ENCODE measurements around the gene PRR5L.

The PRR5L gene

GRCh38 chr11:36500315-36500721 is 204.2 kb downstream of the PRR5L start (continued):
- TF ChIP-seq ZBTB8A (tag by site-specific recombination; IDR thresholded peaks at IDR 0.05) (no peak), SP7 (tag by site-specific recombination; IDR thresholded peaks at IDR 0.05) (0 out of 2 replicates have a peak, but pooled peaks have one; percentile 60), ZNF707 (tag by site-specific recombination; IDR thresholded peaks at IDR 0.05) (no peak), ZIC2 (tag by site-specific recombination; IDR thresholded peaks at IDR 0.05) (0 out of 2 replicates have a peak, but pooled peaks have one; percentile 12), INSM2 (tag by site-specific recombination; IDR thresholded peaks at IDR 0.05) (no peak), ZNF366 (tag by site-specific recombination; conservative IDR thresholded peaks at IDR 0.05) (peak; percentile 50; the same call in 1 of the 2 replicates), ZNF660 (tag by site-specific recombination; IDR thresholded peaks at IDR 0.05) (peak; percentile 80), ZNF645 (tag by site-specific recombination; IDR thresholded peaks at IDR 0.05) (no peak), ZNF10 (tag by site-specific recombination; IDR thresholded peaks at IDR 0.05) (no peak), ZNF548 (tag by site-specific recombination; IDR thresholded peaks at IDR 0.05) (no peak), ZNF692 (tag by site-specific recombination; IDR thresholded peaks at IDR 0.05) (0 out of 2 replicates have a peak, but pooled peaks have one; percentile 17), KLF7 (tag by site-specific recombination; IDR thresholded peaks at IDR 0.05; ENCODE audit: borderline replicate concordance) (no peak), ZNF341 (tag by site-specific recombination; IDR thresholded peaks at IDR 0.05; ENCODE audit: low read depth) (peak; percentile 91), ZNF677 (tag by site-specific recombination; IDR thresholded peaks at IDR 0.05) (no peak), ZXDB (tag by site-specific recombination; IDR thresholded peaks at IDR 0.05) (no peak), ZNF776 (tag by site-specific recombination; IDR thresholded peaks at IDR 0.05; ENCODE audit: borderline replicate concordance) (no peak), ZNF600 (tag by site-specific recombination; IDR thresholded peaks at IDR 0.05) (peak; percentile 51), ZNF610 (tag by site-specific recombination; IDR thresholded peaks at IDR 0.05; ENCODE audit: borderline replicate concordance) (no peak), SALL2 (tag by site-specific recombination; IDR thresholded peaks at IDR 0.05; ENCODE audit: borderline replicate concordance) (no peak), ZNF544 (tag by site-specific recombination; IDR thresholded peaks at IDR 0.05) (no peak), ZNF792 (tag by site-specific recombination; IDR thresholded peaks at IDR 0.05) (no peak), SP3 (tag by site-specific recombination; IDR thresholded peaks at IDR 0.05) (no peak), ZNF426 (tag by site-specific recombination; IDR thresholded peaks at IDR 0.05) (no peak), ZNF791 (tag by site-specific recombination; IDR thresholded peaks at IDR 0.05) (no peak), KLF17 (tag by site-specific recombination; IDR thresholded peaks at IDR 0.05) (0 out of 2 replicates have a peak, but pooled peaks have one; percentile 36), ZNF521 (tag by site-specific recombination; IDR thresholded peaks at IDR 0.05) (no peak)

All from HEK293 (cell line).